HL-60 (cell line): Measurements from ENCODE around the gene WDR38.

Source experiments
- CTCF ChIP-seq: IDR thresholded peaks from one replicate; pipeline ENCODE4 v1.5.1; 2011; ENCODE audit warnings: low read length, control low read depth, inconsistent platforms; ENCODE audit not compliant: insufficient read depth
- REST ChIP-seq: IDR thresholded peaks from 2 replicates; pipeline ENCODE4 v1.6.1; 2012; ENCODE audit warnings: low read depth; ENCODE audit not compliant: insufficient replicate concordance

- TF ChIP-seq REST (no peak), CTCF (no peak)
These were observed 40.8 kb upstream of the WDR38 start for GRCh38 chr9:124812441-124812876.
